ENCODE measurements around the gene FBXO31. TPM values are rescaled to one million over a fixed set of nuclear protein-coding genes. Genes with fewer than 3 reads are reported as not detected.

FBXO31 gene
- total and polyA plus RNA-seq, 9 of the 15 experiments (the other 6 are each of a cell fraction or from before 2014, with no cell fraction given): 0.18 to 33.3 (median 10.9) TPM

DNA sequence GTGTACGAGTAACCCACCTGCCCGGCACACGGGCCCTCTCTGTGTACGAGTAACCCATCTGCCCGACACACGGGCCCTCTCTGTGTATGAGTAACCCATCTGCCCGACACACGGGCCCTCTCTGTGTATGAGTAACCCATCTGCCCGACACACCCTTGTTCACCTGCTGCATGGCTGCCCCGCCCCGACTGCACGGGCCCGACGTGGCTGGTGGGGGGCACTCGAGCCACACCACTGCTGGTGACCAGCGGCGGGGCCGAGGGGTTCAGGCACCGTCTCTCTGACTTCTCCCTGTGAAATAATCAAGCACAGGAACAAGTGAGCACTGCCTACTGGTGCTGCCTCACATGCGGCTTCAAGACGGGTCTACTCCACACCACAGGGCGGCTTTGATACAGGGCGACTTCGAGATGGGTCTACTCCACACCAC is 30.7 kb upstream of the FBXO31 start:
- intact Hi-C loops (cut with micrococcal nuclease) (loop anchor here (10.0 kb wide), 1 partner anchor 151 kb away; no protein-coding TSS in a partner anchor), in situ Hi-C loops (cut with MboI) (no loop called here)
- 91% methylated on average over 23 of the region's 24 CpGs for WGBS (ENCODE audit: insufficient coverage, low coverage, missing lambda C conversion rate)
- Histone ChIP-seq H3K9me3 (replicated peaks; ENCODE audit: control insufficient read depth, insufficient read depth, low read depth, low read length) (no peaks in the 10 kb centered on the region), H3K4me2 (ENCODE audit: insufficient read depth, low read length) (no peak overlapping the region), H3K9ac (ENCODE audit: insufficient read depth in 1 of 2, low read depth in 2 of 2, low read length in 2 of 2) (peak overlapping the region in 1 of 2 experiments; percentile 52; a peak in 1 of 4 replicates), H3K27ac (ENCODE audit: extremely low read depth, low read depth, low read length) (no peak overlapping the region), H3K36me3 (ENCODE audit: control insufficient read depth, insufficient read depth, low read length) (peaks cover 57% of the 10 kb centered on the region; the same call in 1 of the 3 replicates), H3K27me3 (ENCODE audit: control insufficient read depth in 2 of 2, insufficient read depth in 2 of 2, low read length in 2 of 2) (no peaks in the 10 kb centered on the region; a peak in 1 of 5 replicates), H3K79me2 (ENCODE audit: control insufficient read depth, insufficient read depth, low read length) (no peaks in the 10 kb centered on the region), H3K9me1 (ENCODE audit: control insufficient read depth, insufficient read depth, low read length) (peaks cover 4% of the 10 kb centered on the region), H4K20me1 (replicated peaks; ENCODE audit: control insufficient read depth, insufficient read depth, low read length) (0 out of 2 replicates have a peak, but pooled peaks cover 4% of the 10 kb centered on the region), H2AFZ (ENCODE audit: low read depth, low read length) (no peak overlapping the region), H3K4me1 (replicated peaks in 1 of 2; ENCODE audit: control insufficient read depth in 2 of 2, insufficient read depth in 2 of 2, low read length in 2 of 2) (peaks cover 0 to 9% of the 10 kb centered on the region in 2 experiments; a peak in 2 of 5 replicates), H3K4me3 (no peak overlapping the region)
- no peak for TF ChIP-seq SP1 (CRISPR knock-in tag; IDR thresholded peaks at IDR 0.05)
- TF ChIP-seq CBFB (CRISPR knock-in tag; IDR thresholded peaks at IDR 0.05): no peak
- TF ChIP-seq, protein P1, sequence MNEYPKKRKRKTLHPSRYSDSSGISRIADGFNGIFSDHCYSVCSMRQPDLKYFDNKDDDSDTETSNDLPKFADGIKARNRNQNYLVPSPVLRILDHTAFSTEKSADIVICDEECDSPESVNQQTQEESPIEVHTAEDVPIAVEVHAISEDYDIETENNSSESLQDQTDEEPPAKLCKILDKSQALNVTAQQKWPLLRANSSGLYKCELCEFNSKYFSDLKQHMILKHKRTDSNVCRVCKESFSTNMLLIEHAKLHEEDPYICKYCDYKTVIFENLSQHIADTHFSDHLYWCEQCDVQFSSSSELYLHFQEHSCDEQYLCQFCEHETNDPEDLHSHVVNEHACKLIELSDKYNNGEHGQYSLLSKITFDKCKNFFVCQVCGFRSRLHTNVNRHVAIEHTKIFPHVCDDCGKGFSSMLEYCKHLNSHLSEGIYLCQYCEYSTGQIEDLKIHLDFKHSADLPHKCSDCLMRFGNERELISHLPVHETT (CRISPR knock-in tag; conservative IDR thresholded peaks at IDR 0.05 in 1 of 2, IDR thresholded peaks at IDR 0.05 in 1 of 2): no peak
- ChIA-PET POLR2A (interaction anchor here (0.6 kb wide), 1 partner anchor 537 kb away, joined by 5 read pairs; the partner anchor contains the start of gene BANP), CTCF (ENCODE audit: low intra/inter-chr PET ratio) (no interaction called here)
- FAIRE-seq (no peak), ATAC-seq (no peak), DNase-seq (ENCODE audit: extremely low read depth in 1 of 4, low spot score in 3 of 4) (no peak)
- no TSS peak for BruUV-seq (replicated peaks)

Data from K562 (cell line).